Endodermal cell (in vitro differentiated cells): ENCODE measurements around the gene TXNL1. TPM values are rescaled to one million over a fixed set of nuclear protein-coding genes. Genes with fewer than 3 reads are reported as not detected.

ENCODE experiments used
- DNase-seq: peaks from one replicate; pipeline ENCODE4 v3.0.0-alpha.2; 2017
- H3K27ac ChIP-seq: 2 replicates; pipeline ENCODE4 v1.5.1; 2013; ENCODE audit warnings: mild to moderate bottlenecking, low read depth, low read length, moderate library complexity
- H3K27me3 ChIP-seq: 2 replicates; pipeline ENCODE4 v1.6.1; 2013; ENCODE audit warnings: mild to moderate bottlenecking, low read length, moderate library complexity; ENCODE audit not compliant: insufficient read depth, control insufficient read depth, poor library complexity, severe bottlenecking
- H3K36me3 ChIP-seq: 2 replicates; pipeline ENCODE4 v1.7.0; 2013; ENCODE audit warnings: mild to moderate bottlenecking, low read length, moderate library complexity; ENCODE audit not compliant: control insufficient read depth, insufficient read depth
- H3K4me1 ChIP-seq: one replicate; pipeline ENCODE4 v1.7.0; 2013; ENCODE audit warnings: low read length; ENCODE audit not compliant: control insufficient read depth, insufficient read depth
- H3K4me3 ChIP-seq: 2 replicates; pipeline ENCODE4 v1.5.1; 2013; ENCODE audit warnings: mild to moderate bottlenecking, low read length, moderate library complexity
- H3K9ac ChIP-seq: 2 replicates; pipeline ENCODE4 v1.6.1; 2013; ENCODE audit warnings: mild to moderate bottlenecking, low read length, moderate library complexity; ENCODE audit not compliant: poor library complexity, severe bottlenecking; ENCODE audit errors: extremely low read depth
- H3K9me3 ChIP-seq: 2 replicates; pipeline ENCODE4 v1.6.1; 2013; ENCODE audit warnings: mild to moderate bottlenecking, low read length, moderate library complexity; ENCODE audit not compliant: control insufficient read depth
- H3K27ac Mint-ChIP-seq: 2 replicates; pipeline ENCODE4 v1.8.0; 2020; ENCODE audit warnings: mixed read lengths
- H3K27me3 Mint-ChIP-seq: 2 replicates; pipeline ENCODE4 v1.8.0; 2021; ENCODE audit warnings: mild to moderate bottlenecking, mixed read lengths; ENCODE audit not compliant: insufficient read depth
- H3K36me3 Mint-ChIP-seq: 2 replicates; pipeline ENCODE4 v1.8.0; 2020; ENCODE audit warnings: low read depth, mixed read lengths
- H3K4me1 Mint-ChIP-seq: 2 replicates; pipeline ENCODE4 v1.8.0; 2020; ENCODE audit warnings: mixed read lengths
- H3K4me3 Mint-ChIP-seq: 2 replicates; pipeline ENCODE4 v1.8.0; 2020; ENCODE audit warnings: mild to moderate bottlenecking, moderate library complexity, mixed read lengths
- H3K9me3 Mint-ChIP-seq: 2 replicates; pipeline ENCODE4 v1.8.0; 2020; ENCODE audit warnings: mild to moderate bottlenecking, mixed read lengths
- CTCF ChIP-seq: fragments of 200-600 bp; sonication (generic); conservative IDR thresholded peaks from 2 replicates; pipeline ENCODE4 v1.5.0; 2021; ENCODE audit warnings: antibody characterized with exemption, mild to moderate bottlenecking
- WGBS, 2 experiments: methylation state at CpG; one replicate each; pipeline versions ENCODE4 v1.1.5 to v1.1.7; 2013; ENCODE audit warnings: missing lambda C conversion rate in 2 of 2, mixed read lengths in 1 of 2; ENCODE audit not compliant: insufficient coverage in 1 of 2, insufficient read length in 1 of 2; 5-methylcytosine and 5-hydroxymethylcytosine counted together
- total RNA-seq, 2 donors: library from RNA; stranded (reverse); fragmentation: NEBNext Ultra II Directional in 1 of 2; extraction: Animal tissue kit (Norgen Biotek cat#: 25700) in 1 of 2; gene quantifications; 2 replicates in 1 of 2; 3 replicates in 1 of 2; pipeline ENCODE4 v1.2.1, GENCODE V29; 2021

Gene TXNL1
- total RNA-seq, 2 donors from 2014 or later: 69.6 to 77.0 TPM

GRCh38 chr18:56650944-56651770 lies 12.8 kb upstream of the TXNL1 start, which contains the start of gene WDR7:
WDR7 (plus strand) TSS chr18:56651359; CDS start chr18:56672516, 21,157 bp downstream.
- Histone ChIP-seq H3K27ac (peak within 1 kb of the TSS; percentile 50), H3K4me1 (no peaks in the 10 kb centered on the region), H3K36me3 (no peaks in the 10 kb centered on the region), H3K9ac (peak within 1 kb of the TSS; percentile 28), H3K27me3 (no peaks in the 10 kb centered on the region), H3K9me3 (no peaks in the 10 kb centered on the region), H3K4me3 (peak within 1 kb of the TSS; percentile 86)
- peaks cover 11% of the 10 kb centered on the region for H3K36me3 Mint-ChIP-seq
- TF ChIP-seq CTCF: no peak
- no peaks in the 10 kb centered on the region for H3K27me3 Mint-ChIP-seq
- peaks cover 7% of the 10 kb centered on the region for H3K9me3 Mint-ChIP-seq
- H3K27ac Mint-ChIP-seq: peak within 1 kb of the TSS; percentile 93
- peak; percentile 99 for DNase-seq
- 1% methylated on average over 13 to 47 of the region's 47 CpGs for WGBS, 2 experiments
- H3K4me3 Mint-ChIP-seq: peak within 1 kb of the TSS; percentile 93
- H3K4me1 Mint-ChIP-seq: peaks cover 30% of the 10 kb centered on the region

- Histone ChIP-seq H3K36me3 (no peaks in the 10 kb centered on the region), H3K4me3 (no peak overlapping the region), H3K4me1 (no peaks in the 10 kb centered on the region), H3K27ac (no peak overlapping the region), H3K9me3 (no peaks in the 10 kb centered on the region), H3K27me3 (no peaks in the 10 kb centered on the region), H3K9ac (no peak overlapping the region)
- Mint-ChIP-seq H3K9me3 (peaks cover 7% of the 10 kb centered on the region), H3K36me3 (peaks cover 11% of the 10 kb centered on the region), H3K4me1 (peaks cover 30% of the 10 kb centered on the region), H3K27ac (no peak overlapping the region), H3K4me3 (no peak overlapping the region), H3K27me3 (no peaks in the 10 kb centered on the region)
- no peak for TF ChIP-seq CTCF
- WGBS, 2 experiments: 94% methylated on average over 1 of the region's 1 CpG; no CpG with 5 or more reads in 1 of the 2 experiments
- DNase-seq: no peak
These were observed 11.6 kb upstream of the TXNL1 start for GRCh38 chr18:56649996-56650395.

GRCh38 chr18:56647951-56648893 lies 9.8 kb upstream of the TXNL1 start:
- Histone ChIP-seq H3K4me3 (peak overlapping the region; percentile 26), H3K27me3 (no peaks in the 10 kb centered on the region), H3K27ac (no peak overlapping the region), H3K9ac (no peak overlapping the region), H3K36me3 (no peaks in the 10 kb centered on the region), H3K9me3 (no peaks in the 10 kb centered on the region), H3K4me1 (no peaks in the 10 kb centered on the region)
- Mint-ChIP-seq H3K4me3 (peak overlapping the region; percentile 25), H3K36me3 (peaks cover 2% of the 10 kb centered on the region), H3K27ac (peak overlapping the region; percentile 84), H3K27me3 (no peaks in the 10 kb centered on the region), H3K9me3 (no peaks in the 10 kb centered on the region), H3K4me1 (peaks cover 30% of the 10 kb centered on the region)
- WGBS, 2 experiments: 74 to 83% methylated on average over 1 to 3 of the region's 3 CpGs
- no peak for DNase-seq
- TF ChIP-seq CTCF: no peak
